PC-9 (cell line): ENCODE measurements around the gene AGAP3. TPM values are rescaled to one million over a fixed set of nuclear protein-coding genes. Genes with fewer than 3 reads are reported as not detected.

ENCODE experiments used
- BruUV-seq: library from RNA; stranded (reverse); fragments of 400-500 nt; replicated peaks from 2 replicates; lab custom pipeline; 2021; lab: Mats Ljungman, UMichigan
- CTCF ChIA-PET: fragments of 300-600 bp; sonication (Branson Sonifier 250); formaldehyde crosslinking; loops from one replicate; lab custom pipeline; 2022; ENCODE audit warnings: antibody characterized with exemption; lab: Charles Lee
- POLR2A ChIA-PET: fragments of 300-600 bp; sonication (Branson Sonifier 250); formaldehyde crosslinking; loops from one replicate; lab custom pipeline; 2022; ENCODE audit warnings: antibody characterized with exemption; ENCODE audit not compliant: unreplicated experiment; lab: Charles Lee
- DNase-seq, 2 experiments: peaks; one replicate each; pipeline versions ENCODE4 v3.0.0 to v3.0.0-alpha.2; 2015 to 2022; ENCODE audit warnings: mixed read lengths in 1 of 2
- H2AFZ ChIP-seq: fragments of 200-600 bp; sonication (generic); 2 replicates; pipeline ENCODE4 v1.8.1; 2017; ENCODE audit warnings: antibody characterized with exemption
- H3F3A ChIP-seq: fragments of 200-600 bp; sonication (generic); 2 replicates; pipeline ENCODE4 v1.8.1; 2017; ENCODE audit warnings: antibody characterized with exemption, mild to moderate bottlenecking, low read depth; ENCODE audit not compliant: insufficient read depth
- H3K27ac ChIP-seq: fragments of 200-600 bp; sonication (generic); 2 replicates; pipeline ENCODE4 v1.6.1; 2016; ENCODE audit warnings: mixed run types
- H3K27me3 ChIP-seq: fragments of 200-600 bp; sonication (generic); 2 replicates; pipeline ENCODE4 v1.6.1; 2016; ENCODE audit warnings: low read depth, mixed run types; ENCODE audit not compliant: insufficient read depth
- H3K36me3 ChIP-seq: fragments of 200-600 bp; sonication (generic); 2 replicates; pipeline ENCODE4 v1.6.1; 2016; ENCODE audit warnings: low read depth, mixed run types
- H3K4me1 ChIP-seq: fragments of 200-600 bp; sonication (generic); replicated peaks from 2 replicates; pipeline ENCODE4 v1.6.1; 2016; ENCODE audit warnings: mixed run types; ENCODE audit not compliant: insufficient read depth
- H3K4me2 ChIP-seq: fragments of 200-600 bp; sonication (generic); 2 replicates; pipeline ENCODE4 v1.6.1; 2017; ENCODE audit warnings: mixed run types
- H3K4me3 ChIP-seq: fragments of 200-600 bp; sonication (generic); 2 replicates; pipeline ENCODE4 v1.6.1; 2016; ENCODE audit warnings: mixed run types
- H3K79me2 ChIP-seq: fragments of 200-600 bp; sonication (generic); 2 replicates; pipeline ENCODE4 v1.6.1; 2017; ENCODE audit warnings: low read depth, mixed run types
- H3K9me2 ChIP-seq: fragments of 200-600 bp; sonication (generic); 2 replicates; pipeline ENCODE4 v1.8.1; 2017; ENCODE audit warnings: mild to moderate bottlenecking; ENCODE audit not compliant: insufficient read depth
- H3K9me3 ChIP-seq: fragments of 200-600 bp; sonication (generic); 2 replicates; pipeline ENCODE4 v1.8.1; 2016; ENCODE audit warnings: low read depth; ENCODE audit not compliant: insufficient read depth
- H4K20me1 ChIP-seq: fragments of 200-600 bp; sonication (generic); 2 replicates; pipeline ENCODE4 v1.8.1; 2017; ENCODE audit not compliant: insufficient read depth
- EZH2 ChIP-seq: fragments of 200-600 bp; sonication (generic); IDR thresholded peaks from 2 replicates; pipeline ENCODE4 v1.8.0; 2017; ENCODE audit warnings: antibody characterized with exemption, low read depth
- intact Hi-C: fragments of 100-400 bp; cut with micrococcal nuclease; formaldehyde crosslinking; loops from one replicate; pipeline ENCODE4 v1.10.0; 2022; ENCODE audit not compliant: unreplicated experiment
- total RNA-seq: library from RNA; stranded (reverse); gene quantifications from 2 replicates; pipeline ENCODE4 v1.2.3, GENCODE V29; 2021
- TF ChIP-seq, protein P1 (sequence below): fragments of 200-600 bp; sonication (generic); conservative IDR thresholded peaks from 2 replicates; pipeline ENCODE4 v1.6.1; 2017; ENCODE audit warnings: mixed run types, antibody characterized with exemption, mild to moderate bottlenecking, moderate library complexity

AGAP3 gene
- total RNA-seq, 1 experiment from 2014 or later: 103 TPM

DNA sequence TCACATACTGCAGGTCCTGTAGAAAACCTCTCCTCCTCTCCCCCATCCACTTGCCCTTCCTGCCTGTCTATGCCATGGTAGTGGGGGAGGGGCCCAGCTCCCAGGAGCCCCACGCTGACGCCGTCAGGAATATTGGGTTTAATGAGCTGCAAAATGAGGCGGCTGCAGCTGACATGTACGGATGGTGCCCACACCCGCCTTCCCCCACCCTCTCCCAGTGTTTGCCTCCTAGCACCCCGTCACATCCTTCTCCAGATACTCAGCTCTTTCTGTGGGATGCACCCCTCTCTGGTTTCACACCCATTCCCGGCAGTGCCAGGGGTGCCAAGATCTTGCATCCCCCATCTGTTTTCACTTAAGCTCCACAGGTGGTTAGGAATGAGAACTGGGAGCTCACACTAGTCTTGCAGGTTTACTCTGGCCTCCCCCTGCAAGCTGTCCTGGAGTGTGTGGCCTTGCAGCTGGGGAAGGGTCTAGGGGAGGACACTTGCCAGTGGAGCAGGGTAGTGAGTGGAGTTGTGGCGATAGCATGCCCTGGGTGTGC is 55.1 kb downstream of the AGAP3 start:
- intact Hi-C loops: no loop called here
- H3F3A ChIP-seq: no peaks in the 10 kb centered on the region
- ChIA-PET CTCF (no interaction called here), POLR2A (no interaction called here)
- H3K27me3 ChIP-seq: no peaks in the 10 kb centered on the region
- TF ChIP-seq, protein P1, sequence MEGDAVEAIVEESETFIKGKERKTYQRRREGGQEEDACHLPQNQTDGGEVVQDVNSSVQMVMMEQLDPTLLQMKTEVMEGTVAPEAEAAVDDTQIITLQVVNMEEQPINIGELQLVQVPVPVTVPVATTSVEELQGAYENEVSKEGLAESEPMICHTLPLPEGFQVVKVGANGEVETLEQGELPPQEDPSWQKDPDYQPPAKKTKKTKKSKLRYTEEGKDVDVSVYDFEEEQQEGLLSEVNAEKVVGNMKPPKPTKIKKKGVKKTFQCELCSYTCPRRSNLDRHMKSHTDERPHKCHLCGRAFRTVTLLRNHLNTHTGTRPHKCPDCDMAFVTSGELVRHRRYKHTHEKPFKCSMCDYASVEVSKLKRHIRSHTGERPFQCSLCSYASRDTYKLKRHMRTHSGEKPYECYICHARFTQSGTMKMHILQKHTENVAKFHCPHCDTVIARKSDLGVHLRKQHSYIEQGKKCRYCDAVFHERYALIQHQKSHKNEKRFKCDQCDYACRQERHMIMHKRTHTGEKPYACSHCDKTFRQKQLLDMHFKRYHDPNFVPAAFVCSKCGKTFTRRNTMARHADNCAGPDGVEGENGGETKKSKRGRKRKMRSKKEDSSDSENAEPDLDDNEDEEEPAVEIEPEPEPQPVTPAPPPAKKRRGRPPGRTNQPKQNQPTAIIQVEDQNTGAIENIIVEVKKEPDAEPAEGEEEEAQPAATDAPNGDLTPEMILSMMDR: no peak
- no peak for TF ChIP-seq EZH2
- H4K20me1 ChIP-seq: no peaks in the 10 kb centered on the region; the same call in 1 of the 2 replicates
- no peak overlapping the region for H3K4me2 ChIP-seq
- no peaks in the 10 kb centered on the region for H3K4me1 ChIP-seq
- H3K4me3 ChIP-seq: no peak overlapping the region
- BruUV-seq: no TSS peak
- no peaks in the 10 kb centered on the region for H3K9me3 ChIP-seq
- no peak overlapping the region for H3K27ac ChIP-seq
- no peaks in the 10 kb centered on the region for H3K79me2 ChIP-seq
- DNase-seq: no peak
- no peak overlapping the region for H2AFZ ChIP-seq
- H3K9me2 ChIP-seq: no peaks in the 10 kb centered on the region
- H3K36me3 ChIP-seq: no peaks in the 10 kb centered on the region

GRCh38 chr7:151141855-151142685 is 55.8 kb downstream of the AGAP3 start:
- Histone ChIP-seq H2AFZ (no peak overlapping the region), H3K4me2 (no peak overlapping the region), H3F3A (peaks cover 2% of the 10 kb centered on the region; the same call in 1 of the 2 replicates), H3K4me1 (no peaks in the 10 kb centered on the region), H3K79me2 (no peaks in the 10 kb centered on the region), H3K36me3 (no peaks in the 10 kb centered on the region), H3K9me3 (no peaks in the 10 kb centered on the region), H3K9me2 (no peaks in the 10 kb centered on the region), H3K27ac (no peak overlapping the region), H3K4me3 (no peak overlapping the region), H3K27me3 (no peaks in the 10 kb centered on the region), H4K20me1 (no peaks in the 10 kb centered on the region; the same call in 1 of the 2 replicates)
- no peak for TF ChIP-seq EZH2
- TF ChIP-seq, protein P1: no peak
- POLR2A ChIA-PET: no interaction called here
- no peak for DNase-seq
- intact Hi-C loops: no loop called here
- no TSS peak for BruUV-seq
- CTCF ChIA-PET: no interaction called here

GRCh38 chr7:151142686-151143040 is 56.4 kb downstream of the AGAP3 start:
- Histone ChIP-seq H3K27ac (no peak overlapping the region), H3K27me3 (no peaks in the 10 kb centered on the region), H3K36me3 (no peaks in the 10 kb centered on the region), H3K9me3 (no peaks in the 10 kb centered on the region), H3F3A (peaks cover 2% of the 10 kb centered on the region; the same call in 1 of the 2 replicates), H3K4me3 (no peak overlapping the region), H2AFZ (no peak overlapping the region), H3K4me2 (no peak overlapping the region), H4K20me1 (no peaks in the 10 kb centered on the region; the same call in 1 of the 2 replicates), H3K79me2 (no peaks in the 10 kb centered on the region), H3K9me2 (no peaks in the 10 kb centered on the region), H3K4me1 (no peaks in the 10 kb centered on the region)
- DNase-seq: no peak
- intact Hi-C loops: no loop called here
- ChIA-PET CTCF (no interaction called here), POLR2A (no interaction called here)
- no TSS peak for BruUV-seq
- no peak for TF ChIP-seq EZH2
- TF ChIP-seq, protein P1: no peak
